ENCODE measurements around the gene CSF3R.

- TF ChIP-seq GABPA (IDR thresholded peaks at IDR 0.05; ENCODE audit: low read depth) (no peak), CTCF (IDR thresholded peaks at IDR 0.05; ENCODE audit: insufficient read depth, low read length) (no peak), REST (IDR thresholded peaks at IDR 0.05; ENCODE audit: insufficient replicate concordance, low read depth) (no peak), POLR2AphosphoS5 (IDR thresholded peaks at IDR 0.05; ENCODE audit: low read depth) (no peak), SPI1 (IDR thresholded peaks at IDR 0.05; ENCODE audit: borderline replicate concordance, low read depth) (no peak)
Observed at GRCh38 chr1:36447450-36447849, 35.3 kb downstream of the CSF3R start.
